Measurements from ENCODE around the gene UBR2. TPM values are rescaled to one million over a fixed set of nuclear protein-coding genes. Genes with fewer than 3 reads are reported as not detected.

UBR2 gene
- total RNA-seq, 1 experiment from 2014 or later, result 21.7 TPM

- H3K36me3 ChIP-seq (ENCODE audit: control insufficient read depth, insufficient read depth, low read length), result no peaks in the 10 kb centered on the region; the same call in 1 of the 2 replicates
- ChIA-PET CTCF (interaction anchor here (1.1 kb wide), 1 partner anchor 32 kb away, joined by 3 read pairs; no protein-coding TSS in a partner anchor), POLR2A (no interaction called here)
- Mint-ChIP-seq H3K36me3 (ENCODE audit: insufficient read depth, unreplicated experiment) (peaks cover 57% of the 10 kb centered on the region), H3K27me3 (ENCODE audit: insufficient read depth, unreplicated experiment) (no peaks in the 10 kb centered on the region), H3K27ac (ENCODE audit: unreplicated experiment) (no peak overlapping the region), H3K9me3 (ENCODE audit: unreplicated experiment) (no peaks in the 10 kb centered on the region), H3K4me3 (ENCODE audit: unreplicated experiment) (no peak overlapping the region), H3K4me1 (ENCODE audit: low read depth, unreplicated experiment) (no peaks in the 10 kb centered on the region)
- intact Hi-C loops (cut with micrococcal nuclease; ENCODE audit: unreplicated experiment), result no loop called here
- H3K9me3 ChIP-seq, result no peaks in the 10 kb centered on the region
- H3K27me3 ChIP-seq (replicated peaks; ENCODE audit: control insufficient read depth, insufficient read depth, low read length), result no peaks in the 10 kb centered on the region
- no peak overlapping the region for H3K4me3 ChIP-seq (ENCODE audit: low read depth, low read length)
- no TSS peak for BruUV-seq (replicated peaks)
- TF ChIP-seq CTCF (IDR thresholded peaks at IDR 0.05; ENCODE audit: insufficient read depth in 1 of 2, low read depth in 1 of 2, low read length in 1 of 2, severe bottlenecking in 1 of 2, unreplicated experiment in 1 of 2), result no peak
- no peaks in the 10 kb centered on the region for H3K4me1 ChIP-seq
- DNase-seq, result no peak
Measured at GRCh38 chr6:42694586-42694985, 130.8 kb downstream of the UBR2 start.

- Histone ChIP-seq H3K4me1 (no peaks in the 10 kb centered on the region), H3K4me3 (ENCODE audit: low read depth, low read length) (no peak overlapping the region), H3K9me3 (no peaks in the 10 kb centered on the region), H3K27me3 (replicated peaks; ENCODE audit: control insufficient read depth, insufficient read depth, low read length) (no peaks in the 10 kb centered on the region), H3K36me3 (ENCODE audit: control insufficient read depth, insufficient read depth, low read length) (no peaks in the 10 kb centered on the region)
- Mint-ChIP-seq H3K27me3 (ENCODE audit: insufficient read depth, unreplicated experiment) (no peaks in the 10 kb centered on the region), H3K4me1 (ENCODE audit: low read depth, unreplicated experiment) (no peaks in the 10 kb centered on the region), H3K27ac (ENCODE audit: unreplicated experiment) (no peak overlapping the region), H3K4me3 (ENCODE audit: unreplicated experiment) (no peak overlapping the region), H3K36me3 (ENCODE audit: insufficient read depth, unreplicated experiment) (peaks cover 39% of the 10 kb centered on the region), H3K9me3 (ENCODE audit: unreplicated experiment) (no peaks in the 10 kb centered on the region)
- no TSS peak for BruUV-seq (replicated peaks)
- no peak for TF ChIP-seq CTCF (IDR thresholded peaks at IDR 0.05; ENCODE audit: insufficient read depth in 1 of 2, low read depth in 1 of 2, low read length in 1 of 2, severe bottlenecking in 1 of 2, unreplicated experiment in 1 of 2)
- intact Hi-C loops (cut with micrococcal nuclease; ENCODE audit: unreplicated experiment), result no loop called here
- no peak for DNase-seq
- ChIA-PET POLR2A (no interaction called here), CTCF (no interaction called here)
Measured at GRCh38 chr6:42696526-42697267, 132.9 kb downstream of the UBR2 start.

GRCh38 chr6:42697268-42697655, 133.4 kb downstream of the UBR2 start:
- H3K36me3 Mint-ChIP-seq (ENCODE audit: insufficient read depth, unreplicated experiment), result peaks cover 38% of the 10 kb centered on the region
- H3K9me3 Mint-ChIP-seq (ENCODE audit: unreplicated experiment), result no peaks in the 10 kb centered on the region
- no peak overlapping the region for H3K4me3 ChIP-seq (ENCODE audit: low read depth, low read length)
- H3K27me3 Mint-ChIP-seq (ENCODE audit: insufficient read depth, unreplicated experiment), result no peaks in the 10 kb centered on the region
- H3K27ac Mint-ChIP-seq (ENCODE audit: unreplicated experiment), result no peak overlapping the region
- H3K4me3 Mint-ChIP-seq (ENCODE audit: unreplicated experiment), result no peak overlapping the region
- no peaks in the 10 kb centered on the region for H3K4me1 Mint-ChIP-seq (ENCODE audit: low read depth, unreplicated experiment)
- H3K36me3 ChIP-seq (ENCODE audit: control insufficient read depth, insufficient read depth, low read length), result no peaks in the 10 kb centered on the region
- no peak for TF ChIP-seq CTCF (IDR thresholded peaks at IDR 0.05; ENCODE audit: insufficient read depth in 1 of 2, low read depth in 1 of 2, low read length in 1 of 2, severe bottlenecking in 1 of 2, unreplicated experiment in 1 of 2)
- no peak for DNase-seq
- POLR2A ChIA-PET, result no interaction called here
- intact Hi-C loops (cut with micrococcal nuclease; ENCODE audit: unreplicated experiment), result no loop called here
- CTCF ChIA-PET, result no interaction called here
- no peaks in the 10 kb centered on the region for H3K27me3 ChIP-seq (replicated peaks; ENCODE audit: control insufficient read depth, insufficient read depth, low read length)
- H3K9me3 ChIP-seq, result no peaks in the 10 kb centered on the region
- BruUV-seq (replicated peaks), result no TSS peak
- H3K4me1 ChIP-seq, result no peaks in the 10 kb centered on the region
